HCT116 (cell line): ENCODE data around the gene MBP. TPM values are rescaled to one million over a fixed set of nuclear protein-coding genes. Genes with fewer than 3 reads are reported as not detected.

Source experiments
- ATAC-seq: fragments of 200-7000 bp; cut with Tn5 transposase; 2 replicates; pipeline ENCODE4 v1.9.1; 2020; ENCODE audit warnings: mild to moderate bottlenecking, moderate library complexity
- BruUV-seq: library from RNA; stranded (reverse); fragments of 400-500 nt; replicated peaks from 2 replicates; lab custom pipeline; 2021; lab: Mats Ljungman, UMichigan
- CTCF ChIA-PET: fragments of 300-600 bp; sonication (Branson Sonifier 250); formaldehyde crosslinking; loops from one replicate; lab custom pipeline; 2021; ENCODE audit warnings: antibody characterized with exemption; lab: Charles Lee
- POLR2A ChIA-PET: fragments of 300-600, 350-600 bp; sonication (Branson Sonifier 250); formaldehyde crosslinking; loops from one replicate; lab custom pipeline; 2021; ENCODE audit warnings: antibody characterized with exemption; lab: Charles Lee
- RAD21 ChIA-PET, 2 experiments: fragments of 300-600 bp; sonication (Branson Sonifier 250); formaldehyde crosslinking; loops; one replicate each; lab custom pipeline; 2023; ENCODE audit warnings: low total read pairs in 2 of 2; ENCODE audit not compliant: uncharacterized antibody in 2 of 2, unreplicated experiment in 2 of 2, low non-redundant PET in 1 of 2; lab: Charles Lee
- DNase-seq: peaks from one replicate; pipeline ENCODE4 v3.0.0-alpha.2; 2010; ENCODE audit warnings: low read depth, low spot score
- H2AFZ ChIP-seq: fragments of 200-600 bp; shearing (Covaris generic), sonication (generic); 2 replicates; pipeline ENCODE4 v1.6.1; 2017; ENCODE audit warnings: low read depth, mixed run types, mixed read lengths, antibody characterized with exemption, low read length; ENCODE audit not compliant: poor library complexity, severe bottlenecking
- H3K27ac ChIP-seq: 2 replicates; pipeline ENCODE4 v1.5.1; 2012; ENCODE audit warnings: low read depth, low read length
- H3K27me3 ChIP-seq: fragments of 200-600 bp; sonication (generic); 2 replicates; pipeline ENCODE4 v1.6.1; 2016; ENCODE audit warnings: mixed run types, low read length, mixed read lengths; ENCODE audit not compliant: insufficient read depth
- H3K36me3 ChIP-seq, 2 experiments: fragments of 200-500 bp in 1 of 2; fragments of 200-600 bp in 1 of 2; sonication (Bioruptor generic) in 1 of 2; sonication (generic) in 1 of 2; 2 replicates each; pipeline versions ENCODE4 v1.5.1 to v1.6.1; 2014 to 2016; ENCODE audit warnings: low read length in 2 of 2, inconsistent platforms in 1 of 2, mixed read lengths in 1 of 2, mixed run types in 1 of 2; ENCODE audit not compliant: insufficient read depth in 2 of 2, control insufficient read depth in 1 of 2
- H3K4me1 ChIP-seq, 2 experiments: fragments of 200-600 bp in 1 of 2; sonication (generic) in 1 of 2; 2 replicates each; pipeline versions ENCODE4 v1.5.1 to v1.6.1; 2012 to 2017; ENCODE audit warnings: low read length in 2 of 2, inconsistent platforms in 1 of 2, mild to moderate bottlenecking in 1 of 2, mixed read lengths in 1 of 2, mixed run types in 1 of 2, moderate library complexity in 1 of 2; ENCODE audit not compliant: insufficient read depth in 2 of 2, control insufficient read depth in 1 of 2
- H3K4me2 ChIP-seq: fragments of 200-600 bp; sonication (generic); 2 replicates; pipeline ENCODE4 v1.6.1; 2017; ENCODE audit warnings: mixed run types, low read length, mixed read lengths
- H3K4me3 ChIP-seq, 2 experiments: fragments of 200-600 bp in 1 of 2; sonication (generic) in 1 of 2; replicated peaks in 1 of 2; 2 replicates each; pipeline ENCODE4 v1.5.1; 2011 to 2016; ENCODE audit warnings: low read length in 2 of 2, control low read depth in 1 of 2, low read depth in 1 of 2, mild to moderate bottlenecking in 1 of 2, mixed read lengths in 1 of 2, mixed run types in 1 of 2
- H3K79me2 ChIP-seq: fragments of 200-600 bp; sonication (generic); 2 replicates; pipeline ENCODE4 v1.6.1; 2017; ENCODE audit warnings: mild to moderate bottlenecking, mixed run types, low read length, moderate library complexity, mixed read lengths; ENCODE audit not compliant: insufficient read depth
- H3K9ac ChIP-seq: fragments of 200-600 bp; sonication (generic); 2 replicates; pipeline ENCODE4 v1.6.1; 2016; ENCODE audit warnings: low read length, mixed read lengths
- H3K9me2 ChIP-seq: fragments of 200-600 bp; sonication (generic), shearing (Covaris generic); 2 replicates; pipeline ENCODE4 v1.6.1; 2017; ENCODE audit warnings: mixed run types, mild to moderate bottlenecking, moderate library complexity; ENCODE audit not compliant: insufficient read depth
- H3K9me3 ChIP-seq, 2 experiments: fragments of 200-500 bp in 1 of 2; fragments of 200-600 bp in 1 of 2; sonication (Bioruptor generic) in 1 of 2; sonication (generic) in 1 of 2; 2 replicates each; pipeline ENCODE4 v1.6.1; 2014 to 2017; ENCODE audit warnings: low read length in 2 of 2, mixed read lengths in 2 of 2, inconsistent platforms in 1 of 2, low read depth in 1 of 2, mild to moderate bottlenecking in 1 of 2, mixed run types in 1 of 2, moderate library complexity in 1 of 2; ENCODE audit not compliant: control insufficient read depth in 1 of 2, insufficient read depth in 1 of 2
- H4K20me1 ChIP-seq: fragments of 200-600 bp; sonication (generic), shearing (Covaris generic); 2 replicates; pipeline ENCODE4 v1.6.1; 2017; ENCODE audit warnings: mixed run types, mild to moderate bottlenecking, moderate library complexity; ENCODE audit not compliant: insufficient read depth
- CBX3 ChIP-seq: IDR thresholded peaks from 2 replicates; pipeline ENCODE4 v1.6.1; 2012; ENCODE audit warnings: low read depth
- CEBPB ChIP-seq: IDR thresholded peaks from 2 replicates; pipeline ENCODE4 v1.6.1; 2012; ENCODE audit warnings: low read depth
- CTCF ChIP-seq, 3 experiments: fragments of 200-600 bp in 1 of 3; sonication (generic) in 1 of 3; IDR thresholded peaks in 2 of 3; conservative IDR thresholded peaks in 1 of 3; 2 replicates each; pipeline ENCODE4 v1.5.1; 2012 to 2017; ENCODE audit warnings: low read depth in 2 of 3, low read length in 2 of 3, antibody characterized with exemption in 1 of 3, borderline replicate concordance in 1 of 3, control low read depth in 1 of 3, mild to moderate bottlenecking in 1 of 3, mixed read lengths in 1 of 3, mixed run types in 1 of 3, moderate library complexity in 1 of 3; ENCODE audit not compliant: insufficient read depth in 1 of 3
- EGR1 ChIP-seq: IDR thresholded peaks from 2 replicates; pipeline ENCODE4 v1.6.1; 2012; ENCODE audit warnings: low read depth
- FOSL1 ChIP-seq: IDR thresholded peaks from 2 replicates; pipeline ENCODE4 v1.6.1; 2012; ENCODE audit warnings: low read depth
- JUND ChIP-seq: IDR thresholded peaks from 2 replicates; pipeline ENCODE4 v1.6.1; 2012
- MAX ChIP-seq: IDR thresholded peaks from 2 replicates; pipeline ENCODE4 v1.6.1; 2012
- POLR2AphosphoS5 ChIP-seq: IDR thresholded peaks from 2 replicates; pipeline ENCODE4 v1.6.1; 2011; ENCODE audit warnings: mild to moderate bottlenecking, low read depth, low read length, moderate library complexity
- RAD21 ChIP-seq: IDR thresholded peaks from 2 replicates; pipeline ENCODE4 v1.6.1; 2012; ENCODE audit warnings: low read depth, mild to moderate bottlenecking
- SIN3A ChIP-seq: IDR thresholded peaks from 2 replicates; pipeline ENCODE4 v1.6.1; 2012; ENCODE audit warnings: low read depth
- SP1 ChIP-seq: IDR thresholded peaks from 2 replicates; pipeline ENCODE4 v1.6.1; 2012; ENCODE audit warnings: low read depth
- SRF ChIP-seq: IDR thresholded peaks from 2 replicates; pipeline ENCODE4 v1.6.1; 2012; ENCODE audit warnings: low read depth
- TCF7L2 ChIP-seq: IDR thresholded peaks from 2 replicates; pipeline ENCODE4 v1.7.0; 2011; ENCODE audit warnings: borderline replicate concordance, inconsistent platforms; ENCODE audit not compliant: insufficient read depth, insufficient read length; ENCODE audit errors: extremely low read depth
- YY1 ChIP-seq: IDR thresholded peaks from 2 replicates; pipeline ENCODE4 v1.6.1; 2011; ENCODE audit warnings: low read length, low read depth, moderate library complexity, mild to moderate bottlenecking; ENCODE audit not compliant: insufficient replicate concordance; ENCODE audit errors: extremely low read depth
- ZFX ChIP-seq: fragments of 450-650 bp; IDR thresholded peaks from 2 replicates; pipeline ENCODE4 v1.6.1; 2017
- intact Hi-C: fragments of 100-400 bp; cut with micrococcal nuclease; formaldehyde crosslinking; loops from 2 replicates; pipeline ENCODE4 v1.10.0; 2022
- total RNA-seq: library from RNA; stranded (reverse); gene quantifications from one replicate; pipeline ENCODE4 v1.2.1, GENCODE V29; 2021; ENCODE audit not compliant: unreplicated experiment

The MBP gene
- total RNA-seq, 1 experiment from 2014 or later, result 34.9 TPM

- no peaks in the 10 kb centered on the region for H3K27me3 ChIP-seq
- TF ChIP-seq CEBPB (no peak), CTCF (IDR thresholded peaks at IDR 0.05 in 2 of 3, conservative IDR thresholded peaks at IDR 0.05 in 1 of 3; ENCODE audit: borderline replicate concordance in 1 of 3, insufficient read depth in 1 of 3, low read depth in 2 of 3, low read length in 2 of 3) (no peak), CBX3 (no peak), TCF7L2 (no peak), MAX (no peak), ZFX (no peak), FOSL1 (no peak), POLR2AphosphoS5 (no peak), JUND (no peak), SP1 (no peak), SIN3A (no peak), SRF (no peak), EGR1 (no peak), RAD21 (no peak), YY1 (no peak)
- H2AFZ ChIP-seq, result no peak overlapping the region
- no peak overlapping the region for H3K4me3 ChIP-seq
- ChIA-PET POLR2A (no interaction called here), RAD21 (no interaction called here), CTCF (no interaction called here)
- H3K36me3 ChIP-seq, result no peaks in the 10 kb centered on the region; a peak in 1 of 4 replicates
- no peaks in the 10 kb centered on the region for H3K4me1 ChIP-seq
- H3K9ac ChIP-seq, result no peak overlapping the region
- no peak overlapping the region for H3K27ac ChIP-seq
- H3K4me2 ChIP-seq, result no peak overlapping the region
- no peaks in the 10 kb centered on the region; the same call in 1 of the 2 replicates for H3K79me2 ChIP-seq
- DNase-seq (no peak), ATAC-seq (no peak)
- no TSS peak for BruUV-seq
- no peaks in the 10 kb centered on the region for H3K9me3 ChIP-seq
- no peaks in the 10 kb centered on the region for H4K20me1 ChIP-seq
- intact Hi-C loops, result no loop called here
- no peaks in the 10 kb centered on the region for H3K9me2 ChIP-seq
Measured at GRCh38 chr18:77046994-77047393, 85.6 kb downstream of the MBP start.
